Femur (tissue), 1 donor: Measurements from ENCODE around the gene RAB40B.
A peak's percentile ranks its signal among the peaks of the same experiment; 100 is the strongest.

Experiments
- DNase-seq: peaks from one replicate; pipeline ENCODE4 v3.0.0-alpha.2; 2017

RAB40B gene

DNA sequence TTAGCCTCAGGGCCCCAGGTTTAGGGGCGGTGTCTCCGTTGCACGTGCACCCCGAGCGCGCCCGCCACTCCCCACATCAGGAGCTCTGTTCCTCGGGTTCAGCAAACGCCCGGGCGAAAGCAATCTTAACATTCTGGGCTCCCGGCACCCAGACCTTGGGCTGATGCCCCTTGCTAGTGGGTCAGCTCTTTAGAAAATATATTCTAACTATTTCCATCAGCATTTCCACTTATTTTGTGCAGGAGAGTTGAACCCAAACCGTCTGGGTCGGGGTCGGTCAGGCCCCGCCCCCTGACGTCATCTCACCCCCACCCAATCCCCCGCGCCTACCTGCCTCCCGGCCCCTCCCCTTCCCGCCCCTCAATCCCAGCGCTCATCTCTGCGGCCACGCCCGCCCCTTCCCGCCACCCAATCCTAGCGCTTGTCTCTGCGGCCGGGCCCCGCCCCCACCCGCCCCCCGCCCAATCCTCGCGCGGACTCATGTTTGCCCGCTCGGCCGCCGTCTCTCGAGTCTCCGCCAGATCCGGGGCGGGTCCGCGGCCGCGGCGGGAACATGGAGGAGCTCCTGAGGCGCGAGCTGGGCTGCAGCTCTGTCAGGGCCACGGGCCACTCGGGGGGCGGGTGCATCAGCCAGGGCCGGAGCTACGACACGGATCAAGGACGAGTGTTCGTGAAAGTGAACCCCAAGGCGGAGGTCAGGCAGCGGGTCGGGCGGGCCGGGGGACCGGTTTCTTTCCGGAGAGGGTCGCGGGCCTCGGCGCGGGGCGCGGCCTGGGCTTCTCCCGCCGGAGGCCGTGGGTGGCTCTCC, 17.9 kb upstream of the RAB40B start, which contains the start of gene FN3KRP:
Gene FN3KRP (plus strand): TSS at position 504 of the 808 bp plus-strand sequence. CDS start 50 bp downstream, at position 554.
- DNase-seq, result peak; percentile 98

DNA sequence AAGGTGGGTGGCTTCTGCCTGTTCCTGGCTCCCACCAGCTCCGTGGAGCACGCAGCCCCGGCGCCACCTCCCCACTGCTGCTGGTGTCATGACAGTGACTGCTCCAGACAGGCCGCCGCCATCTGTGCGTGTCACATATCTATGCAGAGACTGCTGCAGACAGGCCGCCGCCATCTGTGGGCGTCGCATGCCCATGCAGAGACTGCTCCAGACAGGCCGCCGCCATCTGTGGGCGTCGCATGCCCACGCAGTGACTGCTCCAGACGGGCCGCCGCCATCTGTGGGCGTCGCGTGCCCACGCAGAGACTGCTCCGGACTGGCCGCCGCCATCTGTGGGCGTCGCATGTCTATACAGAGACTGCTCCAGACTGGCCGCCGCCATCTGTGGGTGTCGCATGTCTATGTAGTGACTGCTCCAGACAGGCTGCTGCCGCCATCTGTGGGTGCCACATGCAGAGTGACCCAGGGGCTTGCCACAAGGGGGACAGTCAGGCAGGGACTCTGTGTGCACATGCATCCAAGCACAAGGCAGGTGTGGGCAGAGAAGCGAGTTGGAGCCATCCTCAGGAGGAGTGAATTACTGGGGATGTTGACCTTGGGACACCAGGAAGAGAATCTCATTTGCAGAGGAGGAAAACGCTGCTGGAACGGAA, 14.7 kb upstream of the RAB40B start:
- DNase-seq, result no peak

DNA sequence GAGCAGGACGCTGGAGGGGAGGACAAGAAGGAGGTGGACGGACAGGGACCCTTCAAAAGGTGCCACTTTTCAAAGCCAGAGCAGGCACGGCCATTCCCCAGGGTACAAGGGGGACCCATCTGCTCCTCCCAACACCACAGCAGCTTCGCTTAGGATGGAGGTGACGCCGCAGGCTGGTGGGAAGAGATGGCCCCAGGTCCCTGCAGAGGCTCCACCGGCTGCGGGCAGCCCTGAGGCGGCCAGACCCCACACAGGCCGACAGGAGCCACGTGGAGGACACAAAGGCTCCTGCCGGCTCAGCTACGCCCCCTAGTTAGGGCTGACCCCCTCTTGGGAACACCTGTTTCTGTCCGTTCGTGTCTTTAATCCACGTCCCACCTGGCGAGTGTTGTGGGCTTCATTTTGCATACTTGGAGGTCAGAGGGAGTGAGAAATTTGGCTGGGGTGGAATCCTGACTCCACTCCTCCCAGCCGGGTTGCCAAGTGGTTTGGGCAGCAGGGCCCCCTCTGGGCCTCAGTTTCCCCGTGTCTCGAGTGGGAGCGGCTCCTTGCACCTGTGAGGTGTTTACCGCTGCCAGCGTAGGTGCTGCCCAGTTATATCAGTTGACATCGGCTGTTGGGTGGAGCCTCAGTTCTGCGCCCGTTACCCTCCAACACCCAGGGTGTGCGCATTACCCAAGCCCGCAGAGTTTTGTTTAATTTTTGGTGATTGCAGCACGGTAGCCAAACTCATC, 12.2 kb upstream of the RAB40B start:
- DNase-seq, result no peak

DNA sequence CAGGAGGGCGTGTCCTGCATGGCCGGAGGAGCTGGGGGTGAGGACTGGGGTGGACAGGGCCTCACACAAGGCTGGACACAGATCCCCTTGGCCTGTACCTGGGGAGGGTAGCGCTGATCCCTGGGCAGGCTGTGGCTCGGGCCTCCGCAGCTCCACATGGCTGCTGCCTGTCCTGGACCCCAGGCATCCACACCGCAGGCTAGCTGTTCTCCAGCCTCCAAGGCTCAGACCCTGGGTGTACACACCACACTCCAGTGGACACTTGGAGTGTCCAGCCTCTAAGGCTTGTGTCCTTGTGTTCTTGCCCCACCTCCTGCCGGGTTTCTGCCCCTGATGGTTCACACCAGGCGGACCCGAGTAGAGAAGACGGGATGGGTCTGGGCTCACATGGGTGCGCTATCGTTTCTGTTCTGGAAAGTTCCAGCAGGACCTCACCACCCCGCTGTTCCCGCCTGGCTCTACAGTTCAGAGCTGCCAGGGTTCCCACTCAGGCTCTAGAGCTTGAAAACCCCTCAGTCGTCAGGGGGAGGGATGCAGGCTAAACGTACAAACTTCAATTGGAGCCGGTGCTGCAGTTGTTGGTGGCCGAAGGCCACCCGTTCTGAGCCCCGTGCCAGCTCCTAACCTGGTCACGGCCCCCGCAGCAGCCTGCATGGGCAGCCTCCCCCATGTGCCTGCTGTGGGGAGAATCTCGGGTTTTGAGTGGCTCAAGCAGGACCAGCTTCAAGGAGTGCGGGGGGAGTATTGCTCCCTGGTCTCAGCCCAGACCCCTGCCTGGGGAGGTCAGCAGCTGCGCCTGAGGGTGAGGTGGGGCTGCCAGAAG, 11.4 kb upstream of the RAB40B start:
- no peak for DNase-seq

DNA sequence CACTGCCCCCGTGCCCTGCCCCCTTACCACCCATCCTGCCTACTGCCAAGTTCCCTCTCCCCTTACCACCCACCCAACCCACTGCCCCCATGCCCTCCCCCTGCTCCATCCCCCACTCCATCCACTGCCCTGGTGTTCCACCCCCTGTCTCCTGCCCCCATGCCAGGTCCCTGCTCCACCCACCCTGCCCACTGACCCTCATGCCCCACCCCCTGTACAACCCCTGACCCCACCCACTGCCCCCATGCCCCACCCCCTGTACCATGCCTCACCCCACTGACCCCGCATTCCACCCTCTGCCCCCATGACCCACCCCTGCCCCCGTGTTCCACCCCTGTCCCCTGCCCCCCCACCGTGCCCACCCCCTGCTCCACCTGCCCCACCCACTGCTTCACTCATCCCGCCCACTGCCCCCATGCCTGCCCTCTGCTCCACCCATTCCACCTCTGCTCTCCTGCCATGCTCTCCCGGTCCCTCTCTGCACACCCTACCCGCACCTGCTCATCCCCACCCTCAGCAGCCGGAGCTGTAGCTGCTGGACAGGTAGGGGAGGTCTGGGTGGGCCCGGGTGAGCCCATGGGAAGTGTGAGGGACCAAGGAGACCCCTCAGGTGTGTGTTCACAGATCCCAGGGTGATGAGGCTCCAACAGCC, 10.7 kb upstream of the RAB40B start:
- no peak for DNase-seq

DNA sequence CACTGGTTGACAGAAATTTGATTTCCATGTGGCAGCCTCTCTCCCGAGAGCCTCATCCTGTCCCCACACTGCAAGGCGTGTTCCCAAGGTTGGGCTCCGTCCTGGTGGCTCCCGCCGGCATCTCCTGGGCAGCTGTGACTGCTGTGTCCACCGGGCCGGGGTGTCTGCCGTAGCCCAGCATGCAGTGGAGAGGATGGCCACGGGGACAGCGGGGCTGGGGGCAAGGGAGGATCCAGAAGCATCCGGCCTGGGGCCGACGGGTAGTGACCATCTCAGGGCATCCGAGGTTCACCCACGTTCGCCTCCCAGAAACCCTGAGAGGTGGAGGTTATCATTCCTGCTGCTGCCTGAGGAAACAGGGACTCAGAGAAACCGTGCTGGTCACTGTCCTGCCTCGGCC, 7.3 kb upstream of the RAB40B start:
- no peak for DNase-seq

DNA sequence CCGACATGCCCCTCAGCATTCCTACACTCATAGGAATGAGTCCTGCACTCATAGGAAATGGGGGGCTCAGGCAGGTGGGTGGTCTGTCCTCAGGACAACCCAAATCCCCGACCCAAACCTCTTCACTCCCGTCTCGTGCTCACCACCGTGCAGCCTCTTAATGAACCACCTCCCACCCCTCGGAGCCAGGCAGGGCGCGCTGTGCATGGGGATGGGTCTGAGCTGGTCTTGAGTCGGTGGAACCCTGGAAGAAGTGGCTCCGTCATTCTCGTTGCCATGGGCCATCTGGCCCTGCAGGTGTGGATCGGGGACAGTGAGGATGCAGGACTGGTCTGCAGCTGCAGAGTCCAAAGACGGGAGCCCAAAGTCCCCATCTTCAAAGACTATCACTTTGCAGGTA, 6.4 kb upstream of the RAB40B start:
- no peak for DNase-seq

DNA sequence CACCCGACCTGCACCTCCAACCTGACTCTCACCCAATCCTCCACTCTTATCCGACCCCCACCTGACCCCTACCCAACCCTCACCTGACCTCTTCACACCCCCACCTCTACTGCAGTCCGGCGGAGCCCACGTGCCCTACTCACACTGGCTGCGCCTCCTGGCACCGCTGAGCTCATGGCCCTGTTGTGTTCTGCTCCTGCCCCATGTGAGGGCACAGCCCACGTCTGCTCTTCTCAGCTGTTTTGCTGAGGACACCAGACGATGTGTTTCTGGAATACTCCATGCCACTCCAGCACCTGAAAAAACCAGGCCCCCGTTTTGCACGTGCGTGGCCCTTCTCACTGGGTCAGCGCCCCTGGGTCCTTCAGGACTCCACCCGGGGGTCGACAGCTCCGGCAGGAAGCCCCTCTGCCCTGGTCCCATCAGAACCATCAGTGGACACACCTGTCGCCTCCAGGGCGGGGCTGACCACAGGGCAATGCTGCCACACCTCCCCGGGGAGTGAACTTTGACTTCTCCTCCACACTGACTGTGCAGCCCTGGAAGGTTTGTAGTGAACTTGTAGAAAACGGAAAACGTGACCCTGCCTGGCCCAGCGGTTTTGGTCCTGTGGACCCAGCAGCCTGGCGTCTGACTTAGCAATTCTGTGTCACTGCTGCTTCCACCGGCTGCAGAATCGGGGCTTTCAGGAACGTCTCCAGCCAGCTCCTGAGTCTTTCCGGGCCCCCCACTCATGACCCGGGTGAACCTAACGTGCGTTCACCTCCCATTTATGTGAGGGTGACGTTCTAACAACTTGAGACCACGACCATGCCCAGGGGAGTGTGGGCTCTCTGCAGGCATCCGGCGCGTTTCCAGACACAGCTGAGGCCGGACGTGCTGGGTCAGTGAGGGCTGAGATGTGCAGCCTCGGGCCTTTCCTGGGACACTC, 5.7 kb upstream of the RAB40B start:
- DNase-seq, result no peak

DNA sequence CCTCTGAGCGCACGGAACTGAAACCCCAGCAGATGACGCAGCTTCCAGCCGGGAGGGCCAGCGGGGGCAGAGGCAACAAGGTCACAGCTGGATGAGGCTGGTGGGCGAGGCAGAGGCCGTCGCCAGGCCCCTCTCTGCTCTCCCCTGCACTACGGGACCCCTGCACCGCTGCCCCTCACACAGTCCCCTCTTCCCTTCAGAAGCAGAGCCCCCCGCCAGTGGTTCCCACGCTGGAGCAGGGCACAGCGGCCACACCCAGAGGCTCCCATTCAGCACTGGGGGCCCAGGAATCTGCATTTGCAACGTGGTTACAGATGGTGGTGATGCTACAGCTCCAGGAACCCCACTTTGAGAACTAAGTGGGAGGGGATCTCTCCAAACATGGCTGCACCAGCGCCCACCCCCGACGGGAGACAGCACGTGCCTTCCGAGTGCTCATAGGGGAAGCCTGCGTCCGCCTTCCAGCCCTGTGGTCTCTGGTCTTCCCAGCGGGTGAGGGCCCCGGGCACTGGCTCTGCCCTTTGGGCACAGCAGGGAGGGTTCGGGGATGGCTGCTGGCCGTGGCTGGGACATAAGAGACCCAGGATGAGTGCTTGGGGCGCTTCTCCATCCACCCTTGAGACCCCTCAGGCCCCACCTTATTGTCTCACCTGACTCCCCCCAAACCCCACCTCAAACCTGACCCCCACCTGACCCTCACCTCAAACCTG, 4.7 kb upstream of the RAB40B start:
- no peak for DNase-seq

DNA sequence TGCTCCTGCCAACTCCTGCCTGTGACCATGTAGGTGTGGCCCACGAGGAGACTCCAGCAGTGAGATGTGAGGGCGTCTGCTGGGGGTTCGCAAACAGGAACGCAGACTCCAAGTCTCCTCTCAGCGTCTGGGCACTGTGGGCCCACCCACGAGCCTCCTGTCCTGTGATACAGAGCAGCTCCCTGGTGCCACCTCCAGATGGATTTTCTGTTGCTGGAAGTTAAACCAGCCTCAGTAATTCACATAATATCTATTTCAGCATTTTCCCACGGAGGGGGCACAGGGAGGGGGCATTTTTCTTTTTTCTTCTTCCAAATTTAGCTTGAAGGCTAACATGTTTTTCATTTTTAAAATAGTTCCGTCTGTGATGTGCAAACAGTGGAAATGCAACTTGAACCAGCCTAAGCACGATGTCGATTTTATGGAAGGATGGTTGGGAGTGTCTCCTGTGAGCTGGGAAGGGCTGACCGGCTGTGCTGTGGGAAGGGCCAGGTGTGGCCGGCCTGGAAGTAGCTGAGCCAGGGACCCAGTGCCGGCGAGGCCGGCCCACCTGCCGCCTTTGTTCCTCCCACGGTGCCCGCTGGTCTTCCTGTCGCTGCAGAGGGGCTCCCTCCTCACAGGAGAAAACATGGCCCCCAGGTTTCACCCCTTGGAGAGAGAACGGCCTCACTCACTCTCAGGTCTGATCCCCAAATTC, 3.9 kb upstream of the RAB40B start:
- no peak for DNase-seq

DNA sequence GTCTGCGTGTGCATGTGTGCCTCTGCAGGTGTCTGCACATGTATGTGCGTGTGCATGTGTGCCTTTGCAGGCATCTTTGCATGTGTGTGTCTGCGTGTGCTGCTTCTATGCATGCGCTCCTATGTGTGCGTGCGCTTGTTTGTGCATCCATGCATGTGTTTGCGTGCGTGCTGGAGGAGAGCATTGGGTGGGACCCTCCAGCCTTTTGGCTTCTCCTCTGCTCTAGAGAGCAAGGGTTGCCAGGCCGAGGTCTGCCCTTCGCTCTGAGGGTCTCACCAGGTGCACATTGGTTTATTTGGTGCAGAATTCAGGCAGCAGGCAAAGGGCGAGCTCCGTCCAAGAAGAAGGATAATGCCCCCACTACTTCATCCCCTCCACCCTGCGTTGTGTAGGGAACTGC, 1.1 kb upstream of the RAB40B start:
- no peak for DNase-seq

DNA sequence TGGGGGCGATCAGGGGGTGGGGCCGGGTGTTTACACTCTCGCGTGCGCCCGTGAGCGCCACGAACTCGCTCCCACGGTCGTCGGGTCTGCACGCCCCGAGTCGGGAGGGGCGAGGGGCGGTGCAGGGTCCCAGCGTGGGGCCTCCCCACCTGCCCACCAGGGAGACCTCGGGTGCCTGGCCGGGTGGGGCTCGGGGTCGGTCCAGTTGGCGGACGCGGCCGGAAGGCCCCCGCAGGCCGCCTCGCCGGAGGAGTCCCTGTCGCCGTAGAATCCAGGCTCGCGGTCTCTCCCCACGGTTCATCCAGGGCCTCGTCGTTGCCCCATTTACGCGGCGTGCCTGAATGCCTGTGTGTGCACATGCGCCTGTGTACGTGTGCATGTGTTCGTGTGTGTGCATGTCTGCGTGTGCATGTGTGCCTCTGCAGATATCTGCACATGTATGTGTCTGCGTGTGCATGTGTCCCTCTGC, 510 bp upstream of the RAB40B start:
- no peak for DNase-seq

DNA sequence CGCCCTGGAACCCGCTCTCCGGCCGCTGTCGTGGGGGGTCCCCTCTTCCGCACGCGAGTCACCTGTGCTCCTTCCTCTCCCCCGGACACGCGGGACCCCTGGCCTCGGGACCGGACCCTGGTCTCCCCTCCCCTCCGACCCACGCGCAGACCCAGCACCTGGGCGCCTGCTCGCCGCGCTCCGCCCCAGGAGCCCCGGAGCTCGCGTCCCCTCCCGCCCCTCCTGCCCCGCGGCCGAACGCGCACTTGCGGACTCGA, 762 bp downstream of the RAB40B start:
- no peak for DNase-seq

DNA sequence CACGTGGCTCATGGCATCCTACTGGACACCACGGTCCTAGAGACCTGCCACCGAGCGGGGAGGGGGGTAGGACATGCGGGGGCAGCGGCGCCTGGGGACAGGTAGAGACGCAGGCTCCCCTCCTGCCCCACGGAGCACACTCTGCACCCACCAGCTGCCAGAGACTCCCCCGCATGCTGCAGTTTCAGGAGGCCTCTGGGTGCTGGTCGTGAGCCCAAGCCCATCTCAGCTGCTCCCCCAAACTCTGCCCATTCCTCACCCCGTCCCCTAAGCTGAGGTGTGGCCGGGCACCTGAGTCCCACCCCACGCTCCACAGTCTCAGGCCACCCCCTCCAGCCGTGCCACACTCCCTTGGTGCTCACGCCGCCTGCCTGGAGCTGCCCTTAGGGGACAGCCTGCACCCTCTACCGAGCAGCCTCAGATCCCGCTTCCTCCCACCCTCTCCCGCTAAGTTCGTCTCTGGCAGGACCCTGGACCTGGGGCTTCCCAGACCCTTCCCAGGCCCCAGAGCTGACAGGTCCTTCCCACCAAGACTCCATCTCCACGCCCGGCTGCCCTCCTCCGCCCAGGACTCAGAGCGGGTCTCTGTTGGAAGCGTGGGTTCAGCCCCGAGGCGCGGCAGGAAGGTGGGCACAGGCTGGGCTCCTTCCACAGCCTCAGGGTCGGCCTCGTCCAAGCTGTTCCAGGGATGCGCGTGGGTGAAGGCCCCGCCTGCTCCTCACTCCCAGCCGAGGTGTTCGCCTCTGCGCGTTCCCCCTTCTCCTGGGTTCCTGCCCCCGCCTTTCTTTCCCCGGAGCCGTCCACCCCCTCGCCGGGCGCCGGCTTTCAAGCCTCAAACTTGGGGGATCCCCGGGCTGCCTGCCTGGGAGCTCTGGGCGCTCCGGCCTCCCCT, 1.3 kb downstream of the RAB40B start:
- DNase-seq, result no peak

DNA sequence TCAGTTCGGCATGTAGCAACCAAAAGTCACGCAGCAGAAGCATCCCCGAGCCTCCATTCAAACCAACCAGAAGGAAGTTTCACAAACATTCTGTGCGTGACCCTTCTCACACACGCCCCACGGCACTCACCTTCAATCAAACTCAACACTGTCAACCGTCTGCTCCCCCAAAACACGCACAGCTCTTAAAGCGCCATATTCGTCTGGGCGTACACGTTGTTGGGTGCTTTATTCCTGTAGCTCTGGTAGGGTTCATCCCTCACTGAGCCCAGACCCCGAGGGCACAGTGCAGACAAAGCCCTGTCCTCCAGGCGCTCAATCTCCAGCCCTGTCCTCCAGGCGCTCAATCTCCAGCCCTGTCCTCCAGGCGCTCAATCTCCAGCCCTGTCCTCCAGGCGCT, 2.2 kb downstream of the RAB40B start:
- DNase-seq, result no peak

DNA sequence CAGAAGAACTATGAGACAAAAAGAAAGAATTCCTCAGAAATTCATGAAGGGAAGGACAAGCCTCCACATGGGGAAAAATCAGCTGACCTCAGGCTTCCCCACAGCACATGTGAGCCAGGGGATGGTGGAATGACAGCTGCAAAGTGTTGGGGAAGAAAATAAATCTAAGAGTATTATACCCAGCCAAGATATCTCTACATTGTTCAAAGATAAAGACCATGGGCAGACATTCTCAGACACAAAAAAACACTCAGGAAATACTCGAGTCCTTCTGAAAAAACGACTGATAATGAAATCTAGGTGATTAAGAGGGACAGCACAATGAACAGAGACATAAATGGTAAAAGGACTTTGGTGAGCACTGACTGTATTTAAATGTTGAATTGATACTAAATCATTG, 3.9 kb downstream of the RAB40B start:
- no peak for DNase-seq

DNA sequence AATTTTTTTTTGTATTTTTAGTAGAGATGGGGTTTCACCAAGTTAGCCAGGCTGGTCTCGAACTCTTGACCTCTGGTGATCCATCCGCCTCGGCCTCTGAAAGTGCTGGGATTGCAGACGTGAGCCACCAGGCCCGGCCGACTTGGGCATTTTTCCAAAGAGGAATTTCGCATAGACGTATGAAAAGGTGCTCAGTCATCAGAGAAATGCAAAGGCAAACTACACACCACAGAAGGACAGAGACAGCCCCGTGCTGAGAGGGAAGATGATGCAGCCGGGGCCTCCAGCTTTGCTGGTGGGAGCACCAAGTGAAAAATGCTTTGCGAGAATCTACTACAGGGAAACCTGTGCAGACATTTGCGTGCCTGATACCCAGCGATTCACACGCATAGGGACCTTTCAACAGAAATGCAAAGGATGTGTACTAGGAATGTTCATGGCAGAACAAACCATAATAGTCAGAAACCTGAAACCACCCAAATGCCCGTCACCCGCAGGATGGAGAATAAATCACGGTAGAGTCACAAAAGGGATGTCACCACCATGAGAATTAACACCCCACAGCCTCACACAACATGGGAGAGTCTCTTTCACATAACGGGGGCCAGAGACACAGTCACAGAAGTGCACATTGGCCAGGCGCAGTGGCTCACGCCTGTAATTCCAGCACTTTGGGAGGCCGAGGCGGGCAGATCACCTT, 5.2 kb downstream of the RAB40B start:
- DNase-seq, result no peak

DNA sequence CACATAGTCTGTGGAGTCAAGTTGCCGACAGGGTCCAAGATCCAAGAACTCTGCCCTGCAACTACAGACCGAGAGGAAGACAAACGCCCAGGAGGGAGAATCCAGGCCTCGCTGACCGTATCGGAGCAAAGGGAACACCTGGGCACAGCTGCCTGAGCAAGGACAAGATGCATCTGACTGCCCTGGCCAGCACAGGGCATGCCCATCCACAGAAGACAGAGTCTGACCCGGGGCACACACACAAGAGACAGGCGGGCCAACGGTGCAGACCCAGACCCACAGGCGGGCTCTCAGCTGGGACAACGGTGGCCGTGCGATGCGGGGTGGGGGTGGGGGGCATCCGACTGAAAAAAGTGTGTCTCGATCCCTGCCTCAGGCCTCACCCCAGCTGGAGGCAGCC, 6.2 kb downstream of the RAB40B start:
- no peak for DNase-seq
